ES-I3 (cell line): ENCODE measurements around the gene F13B.
"Not testable (repeated sequence)": the region's sequence is repeated elsewhere in the genome, so short reads cannot be mapped to it uniquely, and the experiment has no call there.

Experiments
- H3K36me3 ChIP-seq: 2 replicates; pipeline ENCODE4 v1.6.1; 2013; ENCODE audit warnings: mild to moderate bottlenecking, low read length, control low read depth, moderate library complexity; ENCODE audit not compliant: insufficient read depth
- H3K4me1 ChIP-seq: 2 replicates; pipeline ENCODE4 v1.6.1; 2013; ENCODE audit warnings: mild to moderate bottlenecking, control low read depth, low read length; ENCODE audit not compliant: insufficient read depth
- H3K9ac ChIP-seq: 2 replicates; pipeline ENCODE4 v1.6.1; 2013; ENCODE audit warnings: low read depth, mild to moderate bottlenecking, low read length, moderate library complexity
- H3K9me3 ChIP-seq: 2 replicates; pipeline ENCODE4 v1.6.1; 2013; ENCODE audit warnings: mild to moderate bottlenecking, low read length, moderate library complexity; ENCODE audit not compliant: control insufficient read depth, insufficient read depth

The F13B gene

GRCh38 chr1:197080323-197080722 is 13.3 kb upstream of the F13B start:
- H3K4me1 ChIP-seq: no peaks in the 10 kb centered on the region
- no peak overlapping the region for H3K9ac ChIP-seq
- H3K9me3 ChIP-seq: peaks cover 27% of the 10 kb centered on the region

GRCh38 chr1:197076585-197076984 is 9.5 kb upstream of the F13B start:
- Histone ChIP-seq H3K9me3 (peaks cover 13% of the 10 kb centered on the region), H3K36me3 (no peaks in the 10 kb centered on the region; the same call in 1 of the 2 replicates), H3K9ac (no peak overlapping the region), H3K4me1 (no peaks in the 10 kb centered on the region)

More at GRCh38 chr1:197080323-197080722, 13.3 kb upstream of the F13B start:
- peaks cover 23% of the 10 kb centered on the region for H3K36me3 ChIP-seq

GRCh38 chr1:197073978-197074377 is 6.9 kb upstream of the F13B start:
- no peaks in the 10 kb centered on the region for H3K9me3 ChIP-seq
- no peak overlapping the region for H3K9ac ChIP-seq
- no peaks in the 10 kb centered on the region for H3K4me1 ChIP-seq
- H3K36me3 ChIP-seq: no peaks in the 10 kb centered on the region

GRCh38 chr1:197067457-197067818 is 378 bp upstream of the F13B start:
- no peaks in the 10 kb centered on the region for H3K4me1 ChIP-seq
- H3K9ac ChIP-seq: no peak overlapping the region
- H3K36me3 ChIP-seq: no peaks in the 10 kb centered on the region
- no peaks in the 10 kb centered on the region for H3K9me3 ChIP-seq

- Histone ChIP-seq H3K9me3 (no peaks in the 10 kb centered on the region), H3K9ac (no peak overlapping the region), H3K36me3 (no peaks in the 10 kb centered on the region), H3K4me1 (no peaks in the 10 kb centered on the region)
Observed at GRCh38 chr1:197066277-197066676, 783 bp downstream of the F13B start.

GRCh38 chr1:197065559-197065958 is 1.5 kb downstream of the F13B start:
- no peak overlapping the region for H3K9ac ChIP-seq
- no peaks in the 10 kb centered on the region for H3K9me3 ChIP-seq
- H3K36me3 ChIP-seq: no peaks in the 10 kb centered on the region
- no peaks in the 10 kb centered on the region for H3K4me1 ChIP-seq

- Histone ChIP-seq H3K9ac (no peak overlapping the region), H3K4me1 (no peaks in the 10 kb centered on the region), H3K9me3 (no peaks in the 10 kb centered on the region), H3K36me3 (no peaks in the 10 kb centered on the region)
Observed at GRCh38 chr1:197063212-197063611, 3.8 kb downstream of the F13B start.

- H3K36me3 ChIP-seq: no peaks in the 10 kb centered on the region
- no peaks in the 10 kb centered on the region for H3K9me3 ChIP-seq
- no peaks in the 10 kb centered on the region for H3K4me1 ChIP-seq
- no peak overlapping the region for H3K9ac ChIP-seq
Observed at GRCh38 chr1:197062692-197063091, 4.4 kb downstream of the F13B start.

- Histone ChIP-seq H3K4me1 (no peaks in the 10 kb centered on the region), H3K9me3 (no peaks in the 10 kb centered on the region), H3K36me3 (no peaks in the 10 kb centered on the region), H3K9ac (no peak overlapping the region)
Observed at GRCh38 chr1:197049100-197049499, 18.0 kb downstream of the F13B start.

- H3K9ac ChIP-seq: no peak overlapping the region
- no peaks in the 10 kb centered on the region for H3K9me3 ChIP-seq
- H3K4me1 ChIP-seq: no peaks in the 10 kb centered on the region
- H3K36me3 ChIP-seq: no peaks in the 10 kb centered on the region
Observed at GRCh38 chr1:197042676-197043341, 24.3 kb downstream of the F13B start.

GRCh38 chr1:197041486-197042353 is 25.3 kb downstream of the F13B start:
- no peak overlapping the region for H3K9ac ChIP-seq
- H3K9me3 ChIP-seq: no peaks in the 10 kb centered on the region
- H3K36me3 ChIP-seq: no peaks in the 10 kb centered on the region
- no peaks in the 10 kb centered on the region for H3K4me1 ChIP-seq

- Histone ChIP-seq H3K9me3 (no peaks in the 10 kb centered on the region), H3K36me3 (no peaks in the 10 kb centered on the region), H3K4me1 (no peaks in the 10 kb centered on the region), H3K9ac (no peak overlapping the region)
Observed at GRCh38 chr1:197036861-197037260, 30.2 kb downstream of the F13B start.

GRCh38 chr1:197034631-197035339 is 32.3 kb downstream of the F13B start:
- H3K9ac ChIP-seq, H3K4me1 ChIP-seq: not testable (repeated sequence)

GRCh38 chr1:197029749-197030148 is 37.3 kb downstream of the F13B start:
- Histone ChIP-seq H3K9me3 (no peaks in the 10 kb centered on the region), H3K4me1 (no peaks in the 10 kb centered on the region), H3K9ac (no peak overlapping the region), H3K36me3 (no peaks in the 10 kb centered on the region)

More at GRCh38 chr1:197034631-197035339, 32.3 kb downstream of the F13B start:
- H3K9me3 ChIP-seq, H3K36me3 ChIP-seq: not testable (repeated sequence)
